GM12872 (cell line): ENCODE results near the gene ZBTB39.

ENCODE experiments used
- CTCF ChIP-seq: IDR thresholded peaks from 3 replicates; pipeline ENCODE4 v1.5.1; 2011; ENCODE audit warnings: low read depth, mild to moderate bottlenecking, low read length, moderate library complexity; ENCODE audit not compliant: insufficient read depth

The ZBTB39 gene

GRCh38 chr12:56979628-56980027 is 26.7 kb downstream of the ZBTB39 start:
- no peak for TF ChIP-seq CTCF

GRCh38 chr12:56978397-56979138 is 27.8 kb downstream of the ZBTB39 start:
- no peak for TF ChIP-seq CTCF

GRCh38 chr12:56958422-56958821 is 47.9 kb downstream of the ZBTB39 start:
- TF ChIP-seq CTCF, result no peak

- no peak for TF ChIP-seq CTCF
Observed at GRCh38 chr12:56957229-56958052, 48.9 kb downstream of the ZBTB39 start, which contains the start of gene RDH16. RDH16 (minus strand) TSS chr12:56957608; CDS start chr12:56957462, 146 bp downstream.

- TF ChIP-seq CTCF, result no peak
Observed at GRCh38 chr12:56955631-56956256, 50.6 kb downstream of the ZBTB39 start.

- TF ChIP-seq CTCF, result no peak
Observed at GRCh38 chr12:56954958-56955355, 51.4 kb downstream of the ZBTB39 start.

GRCh38 chr12:56954057-56954957 is 52.0 kb downstream of the ZBTB39 start:
- TF ChIP-seq CTCF, result no peak
